ENCODE data around the gene PPFIA2. TPM values are rescaled to one million over a fixed set of nuclear protein-coding genes. Genes with fewer than 3 reads are reported as not detected.
"Not testable (repeated sequence)": the region's sequence is repeated elsewhere in the genome, so short reads cannot be mapped to it uniquely, and the experiment has no call there.

Gene PPFIA2
- polyA plus RNA-seq, 1 experiment, result 0.20 TPM

DNA sequence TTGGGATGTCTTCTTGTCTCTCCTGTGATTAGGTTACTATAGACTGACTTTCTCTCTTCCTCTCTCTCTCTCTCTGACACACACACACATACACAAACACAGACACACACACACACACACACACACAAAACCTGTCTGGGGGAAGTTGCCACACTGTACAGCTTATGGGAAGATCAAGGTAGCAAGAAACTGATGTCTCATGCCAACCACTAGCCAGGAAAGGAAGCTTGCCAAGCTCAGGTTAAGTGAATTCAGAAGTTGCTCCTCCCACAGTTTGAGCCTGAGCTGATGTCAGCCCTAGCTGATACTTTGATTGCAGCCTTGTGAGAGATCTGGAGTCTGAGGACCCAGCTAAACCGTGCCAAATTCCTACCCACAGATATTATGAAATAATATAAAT is 67.1 kb downstream of the PPFIA2 start:
- H3K9me3 ChIP-seq (ENCODE audit: control insufficient read depth, insufficient read depth, low read length), result no peaks in the 10 kb centered on the region
- ChIA-PET CTCF (no interaction called here), POLR2A (no interaction called here)
- H3K27ac ChIP-seq (ENCODE audit: low read depth, low read length), result no peak overlapping the region
- TF ChIP-seq, protein P1, sequence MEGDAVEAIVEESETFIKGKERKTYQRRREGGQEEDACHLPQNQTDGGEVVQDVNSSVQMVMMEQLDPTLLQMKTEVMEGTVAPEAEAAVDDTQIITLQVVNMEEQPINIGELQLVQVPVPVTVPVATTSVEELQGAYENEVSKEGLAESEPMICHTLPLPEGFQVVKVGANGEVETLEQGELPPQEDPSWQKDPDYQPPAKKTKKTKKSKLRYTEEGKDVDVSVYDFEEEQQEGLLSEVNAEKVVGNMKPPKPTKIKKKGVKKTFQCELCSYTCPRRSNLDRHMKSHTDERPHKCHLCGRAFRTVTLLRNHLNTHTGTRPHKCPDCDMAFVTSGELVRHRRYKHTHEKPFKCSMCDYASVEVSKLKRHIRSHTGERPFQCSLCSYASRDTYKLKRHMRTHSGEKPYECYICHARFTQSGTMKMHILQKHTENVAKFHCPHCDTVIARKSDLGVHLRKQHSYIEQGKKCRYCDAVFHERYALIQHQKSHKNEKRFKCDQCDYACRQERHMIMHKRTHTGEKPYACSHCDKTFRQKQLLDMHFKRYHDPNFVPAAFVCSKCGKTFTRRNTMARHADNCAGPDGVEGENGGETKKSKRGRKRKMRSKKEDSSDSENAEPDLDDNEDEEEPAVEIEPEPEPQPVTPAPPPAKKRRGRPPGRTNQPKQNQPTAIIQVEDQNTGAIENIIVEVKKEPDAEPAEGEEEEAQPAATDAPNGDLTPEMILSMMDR (IDR thresholded peaks at IDR 0.05; ENCODE audit: low read depth, low read length), result no peak
- no peak overlapping the region for H3K4me3 ChIP-seq (ENCODE audit: low read depth, low read length)
- no peaks in the 10 kb centered on the region for H3K27me3 ChIP-seq (ENCODE audit: control insufficient read depth, insufficient read depth, low read length)
- DNase-seq (ENCODE audit: low read depth, low spot score), result no peak

DNA sequence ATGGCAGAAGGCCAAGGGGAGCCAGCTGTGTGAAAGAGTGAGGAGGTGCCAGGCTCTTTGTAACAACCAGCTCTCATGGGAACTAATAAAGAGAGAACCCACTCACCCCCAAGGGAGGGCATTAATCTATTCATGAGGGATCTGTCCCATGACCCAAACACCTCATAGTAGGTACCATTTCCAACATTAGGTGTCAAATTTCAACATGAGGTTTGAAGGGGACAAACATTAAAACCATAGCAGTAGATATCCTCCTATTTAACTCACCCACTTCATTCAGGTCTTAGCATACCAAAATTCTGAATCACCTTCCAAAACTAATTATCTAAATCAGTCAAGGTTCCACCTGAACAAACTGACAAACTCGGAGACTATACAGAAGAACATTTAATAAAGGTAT is 75.3 kb downstream of the PPFIA2 start:
- Histone ChIP-seq H3K4me3 (ENCODE audit: low read depth, low read length) (no peak overlapping the region), H3K9me3 (ENCODE audit: control insufficient read depth, insufficient read depth, low read length) (no peaks in the 10 kb centered on the region), H3K27me3 (ENCODE audit: control insufficient read depth, insufficient read depth, low read length) (no peaks in the 10 kb centered on the region), H3K27ac (ENCODE audit: low read depth, low read length) (no peak overlapping the region)
- TF ChIP-seq, protein P1 (IDR thresholded peaks at IDR 0.05; ENCODE audit: low read depth, low read length), result no peak
- POLR2A ChIA-PET, result no interaction called here
- CTCF ChIA-PET, result no interaction called here
- no peak for DNase-seq (ENCODE audit: low read depth, low spot score)

DNA sequence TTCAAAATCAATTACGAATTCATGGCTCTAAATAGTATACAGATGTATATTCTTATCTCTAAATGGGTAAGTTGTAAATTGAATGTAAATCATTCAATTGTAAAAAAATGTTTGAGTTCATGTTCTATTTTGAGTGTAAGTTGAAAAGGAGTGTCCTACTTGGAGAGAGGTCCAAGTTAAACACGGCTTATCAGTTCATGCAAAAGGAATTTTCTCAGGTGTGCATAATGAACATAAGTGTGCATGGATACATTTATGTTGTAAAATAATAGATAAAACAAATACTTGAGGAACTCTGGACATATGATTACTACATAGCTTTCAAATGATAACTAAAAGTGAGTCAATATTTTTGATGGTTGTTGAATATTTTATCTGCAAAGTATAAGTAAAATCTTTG is 79.5 kb downstream of the PPFIA2 start:
- CTCF ChIA-PET, result no interaction called here
- TF ChIP-seq, protein P1 (IDR thresholded peaks at IDR 0.05; ENCODE audit: low read depth, low read length), result no peak
- Histone ChIP-seq H3K27ac (ENCODE audit: low read depth, low read length) (no peak overlapping the region), H3K9me3 (ENCODE audit: control insufficient read depth, insufficient read depth, low read length) (no peaks in the 10 kb centered on the region), H3K4me3 (ENCODE audit: low read depth, low read length) (no peak overlapping the region), H3K27me3 (ENCODE audit: control insufficient read depth, insufficient read depth, low read length) (no peaks in the 10 kb centered on the region)
- POLR2A ChIA-PET, result no interaction called here
- no peak for DNase-seq (ENCODE audit: low read depth, low spot score)

DNA sequence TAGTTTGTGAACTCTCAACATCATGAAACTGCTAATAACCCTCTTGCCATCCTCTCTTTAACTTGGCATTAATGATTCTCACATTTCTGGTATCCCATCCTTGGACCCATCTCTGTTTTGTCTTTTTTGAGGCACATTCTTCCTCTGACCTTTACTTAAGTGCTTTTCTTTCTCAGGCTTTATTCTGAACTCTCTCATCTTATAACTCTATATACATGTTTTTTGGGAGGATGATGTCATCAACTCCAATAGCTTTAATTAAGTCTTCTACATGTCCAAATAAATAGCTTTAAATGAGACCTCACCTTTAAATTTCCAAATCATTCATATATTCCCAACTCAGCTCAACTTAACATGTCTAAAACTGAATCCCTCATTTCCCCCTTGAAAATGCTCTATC is 88.4 kb downstream of the PPFIA2 start:
- no peak for DNase-seq (ENCODE audit: low read depth, low spot score)
- Histone ChIP-seq H3K4me3 (ENCODE audit: low read depth, low read length) (no peak overlapping the region), H3K9me3 (ENCODE audit: control insufficient read depth, insufficient read depth, low read length) (no peaks in the 10 kb centered on the region), H3K27me3 (ENCODE audit: control insufficient read depth, insufficient read depth, low read length) (no peaks in the 10 kb centered on the region), H3K27ac (ENCODE audit: low read depth, low read length) (no peak overlapping the region)
- TF ChIP-seq, protein P1 (IDR thresholded peaks at IDR 0.05; ENCODE audit: low read depth, low read length), result no peak
- ChIA-PET CTCF (no interaction called here), POLR2A (no interaction called here)

DNA sequence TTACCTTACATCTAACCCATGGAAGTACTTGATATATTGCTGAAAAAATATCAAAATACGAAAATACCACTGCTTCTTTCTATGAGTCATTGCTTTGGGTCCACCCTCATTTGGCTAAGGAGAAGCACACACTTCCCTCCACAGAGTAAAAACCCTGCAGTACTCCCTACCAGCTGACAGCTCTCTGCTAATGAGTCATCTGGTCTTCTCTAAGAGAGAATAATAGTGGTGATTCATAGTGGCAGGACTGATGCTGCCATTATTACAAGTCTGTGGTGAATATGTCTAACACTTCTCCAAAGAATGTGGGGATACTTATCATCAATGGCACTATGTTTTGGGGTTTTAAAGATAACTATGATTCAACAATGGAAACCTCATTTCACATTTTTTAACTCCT is 90.7 kb downstream of the PPFIA2 start:
- Histone ChIP-seq H3K9me3 (ENCODE audit: control insufficient read depth, insufficient read depth, low read length) (no peaks in the 10 kb centered on the region), H3K27me3 (ENCODE audit: control insufficient read depth, insufficient read depth, low read length) (no peaks in the 10 kb centered on the region), H3K27ac (ENCODE audit: low read depth, low read length) (no peak overlapping the region), H3K4me3 (ENCODE audit: low read depth, low read length) (no peak overlapping the region)
- ChIA-PET POLR2A (no interaction called here), CTCF (no interaction called here)
- DNase-seq (ENCODE audit: low read depth, low spot score), result no peak
- TF ChIP-seq, protein P1 (IDR thresholded peaks at IDR 0.05; ENCODE audit: low read depth, low read length), result no peak

DNA sequence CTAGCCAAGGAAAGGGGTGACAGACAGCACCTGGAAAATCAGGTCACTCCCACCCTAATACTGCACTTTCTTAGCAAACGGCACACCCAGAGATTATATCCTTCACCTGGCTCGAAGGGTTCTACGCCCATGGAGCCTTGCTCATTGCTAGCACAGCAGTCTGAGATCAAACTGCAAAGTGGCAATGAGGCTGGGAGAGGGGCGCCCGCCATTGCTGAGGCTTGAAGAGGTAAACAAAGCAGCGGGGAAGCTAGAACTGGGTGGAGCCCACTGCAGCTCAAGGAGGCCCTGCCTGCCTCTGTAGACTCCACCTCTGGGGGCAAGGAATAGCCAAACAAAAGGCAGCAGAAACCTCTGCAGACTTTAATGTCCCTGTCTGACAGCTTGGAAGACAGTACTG is 99.8 kb downstream of the PPFIA2 start:
- CTCF ChIA-PET; H3K4me3 ChIP-seq (ENCODE audit: low read depth, low read length); H3K9me3 ChIP-seq (ENCODE audit: control insufficient read depth, insufficient read depth, low read length); H3K27me3 ChIP-seq (ENCODE audit: control insufficient read depth, insufficient read depth, low read length); H3K27ac ChIP-seq (ENCODE audit: low read depth, low read length); POLR2A ChIA-PET; DNase-seq (ENCODE audit: low read depth, low spot score): not testable (repeated sequence)
